Panc1 (cell line): ENCODE results near the gene ST6GALNAC6. TPM values are rescaled to one million over a fixed set of nuclear protein-coding genes. Genes with fewer than 3 reads are reported as not detected.

Source experiments
- ATAC-seq: fragments of 200-7000 bp; cut with Tn5 transposase; 2 replicates; pipeline ENCODE4 v1.9.1; 2020; ENCODE audit warnings: mild to moderate bottlenecking, moderate library complexity
- BruUV-seq: library from RNA; stranded (reverse); fragments of 400-500 nt; replicated peaks from 2 replicates; lab custom pipeline; 2021; lab: Mats Ljungman, UMichigan
- CTCF ChIA-PET: fragments of 300-600 bp; sonication (Branson Sonifier 250); formaldehyde crosslinking; loops from one replicate; lab custom pipeline; 2022; ENCODE audit warnings: antibody characterized with exemption; lab: Charles Lee
- POLR2A ChIA-PET: fragments of 300-600 bp; sonication (Branson Sonifier 250); formaldehyde crosslinking; loops from one replicate; lab custom pipeline; 2022; ENCODE audit warnings: antibody characterized with exemption; lab: Charles Lee
- DNase-seq: peaks from one replicate; pipeline ENCODE4 v3.0.0-alpha.2; 2010; ENCODE audit warnings: low read depth, low spot score
- H3K27ac ChIP-seq: 2 replicates; pipeline ENCODE4 v1.5.1; 2011; ENCODE audit warnings: mild to moderate bottlenecking, low read length, inconsistent platforms
- H3K27me3 ChIP-seq: fragments of 200-500 bp; sonication (Bioruptor generic); 2 replicates; pipeline ENCODE4 v1.6.0; 2014; ENCODE audit warnings: low read length, inconsistent platforms; ENCODE audit not compliant: control insufficient read depth, insufficient read depth
- H3K36me3 ChIP-seq: fragments of 200-500 bp; sonication (Bioruptor generic); 2 replicates; pipeline ENCODE4 v1.5.1; 2014; ENCODE audit warnings: inconsistent platforms, mild to moderate bottlenecking, low read length, moderate library complexity; ENCODE audit not compliant: control insufficient read depth, insufficient read depth
- H3K4me1 ChIP-seq: 2 replicates; pipeline ENCODE4 v1.5.1; 2011; ENCODE audit warnings: inconsistent platforms, mild to moderate bottlenecking, low read length, moderate library complexity; ENCODE audit not compliant: control insufficient read depth, insufficient read depth
- H3K4me3 ChIP-seq, 2 experiments: 2 replicates each; pipeline ENCODE4 v1.5.1; 2011 to 2012; ENCODE audit warnings: low read depth in 2 of 2, low read length in 2 of 2, mild to moderate bottlenecking in 2 of 2, inconsistent platforms in 1 of 2, moderate library complexity in 1 of 2
- H3K9me3 ChIP-seq: fragments of 200-500 bp; sonication (Bioruptor generic); 2 replicates; pipeline ENCODE4 v1.5.1; 2014; ENCODE audit warnings: low read depth, mild to moderate bottlenecking, inconsistent platforms, low read length, moderate library complexity; ENCODE audit not compliant: control insufficient read depth, insufficient read depth
- CTCF ChIP-seq: fragments of 450-650 bp; IDR thresholded peaks from 2 replicates; pipeline ENCODE4 v1.5.1; 2017; ENCODE audit warnings: mild to moderate bottlenecking
- POLR2AphosphoS5 ChIP-seq: IDR thresholded peaks from 2 replicates; pipeline ENCODE4 v1.6.1; 2012; ENCODE audit warnings: mild to moderate bottlenecking, low read depth, low read length, moderate library complexity
- SIN3A ChIP-seq: IDR thresholded peaks from 2 replicates; pipeline ENCODE4 v1.6.1; 2012; ENCODE audit warnings: low read depth, mild to moderate bottlenecking, low read length, moderate library complexity, borderline replicate concordance; ENCODE audit not compliant: insufficient read depth
- TCF7L2 ChIP-seq: IDR thresholded peaks from 2 replicates; pipeline ENCODE4 v1.6.1; 2011; ENCODE audit warnings: mild to moderate bottlenecking, low read depth, low read length, inconsistent platforms
- in situ Hi-C: cut with HindIII; loops from 2 replicates; pipeline ENCODE4 v1.10.0; 2016; ENCODE audit warnings: low sequenced_read_pairs, low pct_unique_long_range_greater_than_20kb
- intact Hi-C: fragments of 100-400 bp; cut with micrococcal nuclease; formaldehyde crosslinking; loops from one replicate; pipeline ENCODE4 v1.10.0; 2022; ENCODE audit not compliant: unreplicated experiment
- total RNA-seq: library from RNA; stranded (reverse); gene quantifications from one replicate; pipeline ENCODE4 v1.2.1, GENCODE V29; 2021; ENCODE audit not compliant: unreplicated experiment
- TF ChIP-seq, protein P1 (sequence below), 2 experiments: IDR thresholded peaks; 2 replicates each; pipeline ENCODE4 v1.6.1; 2011 to 2012; ENCODE audit warnings: low read depth in 2 of 2, control low read depth in 1 of 2, low read length in 1 of 2, mild to moderate bottlenecking in 1 of 2, moderate library complexity in 1 of 2; ENCODE audit not compliant: insufficient read depth in 1 of 2

ST6GALNAC6 gene
- total RNA-seq, 1 experiment from 2014 or later = 50.2 TPM

DNA sequence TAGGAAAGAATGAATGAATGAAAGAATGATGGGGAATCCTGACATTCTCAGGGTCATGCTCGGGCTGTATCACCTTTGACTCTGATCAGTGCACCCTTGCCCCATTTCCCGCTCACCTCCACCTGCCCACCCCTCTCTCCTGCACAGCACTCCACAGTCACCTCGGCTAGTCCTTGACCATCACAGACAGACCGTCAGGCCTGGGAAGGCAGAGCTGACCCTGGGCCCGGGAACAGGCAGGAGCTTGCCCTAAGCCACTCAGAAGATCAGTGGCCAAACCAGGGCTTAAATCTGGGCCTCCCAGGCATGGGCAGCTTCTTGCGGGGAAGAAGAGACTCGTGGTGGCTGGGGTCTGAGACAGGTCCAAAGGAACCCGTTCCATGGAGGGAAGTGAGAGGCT, 3.6 kb downstream of the ST6GALNAC6 start:
- no peak overlapping the region for H3K27ac ChIP-seq
- no TSS peak for BruUV-seq
- H3K9me3 ChIP-seq = no peaks in the 10 kb centered on the region; the same call in 1 of the 2 replicates
- intact Hi-C loops = no loop called here
- DNase-seq (no peak), ATAC-seq (no peak)
- TF ChIP-seq CTCF (no peak), SIN3A (no peak), TCF7L2 (no peak), POLR2AphosphoS5 (no peak)
- TF ChIP-seq, protein P1, sequence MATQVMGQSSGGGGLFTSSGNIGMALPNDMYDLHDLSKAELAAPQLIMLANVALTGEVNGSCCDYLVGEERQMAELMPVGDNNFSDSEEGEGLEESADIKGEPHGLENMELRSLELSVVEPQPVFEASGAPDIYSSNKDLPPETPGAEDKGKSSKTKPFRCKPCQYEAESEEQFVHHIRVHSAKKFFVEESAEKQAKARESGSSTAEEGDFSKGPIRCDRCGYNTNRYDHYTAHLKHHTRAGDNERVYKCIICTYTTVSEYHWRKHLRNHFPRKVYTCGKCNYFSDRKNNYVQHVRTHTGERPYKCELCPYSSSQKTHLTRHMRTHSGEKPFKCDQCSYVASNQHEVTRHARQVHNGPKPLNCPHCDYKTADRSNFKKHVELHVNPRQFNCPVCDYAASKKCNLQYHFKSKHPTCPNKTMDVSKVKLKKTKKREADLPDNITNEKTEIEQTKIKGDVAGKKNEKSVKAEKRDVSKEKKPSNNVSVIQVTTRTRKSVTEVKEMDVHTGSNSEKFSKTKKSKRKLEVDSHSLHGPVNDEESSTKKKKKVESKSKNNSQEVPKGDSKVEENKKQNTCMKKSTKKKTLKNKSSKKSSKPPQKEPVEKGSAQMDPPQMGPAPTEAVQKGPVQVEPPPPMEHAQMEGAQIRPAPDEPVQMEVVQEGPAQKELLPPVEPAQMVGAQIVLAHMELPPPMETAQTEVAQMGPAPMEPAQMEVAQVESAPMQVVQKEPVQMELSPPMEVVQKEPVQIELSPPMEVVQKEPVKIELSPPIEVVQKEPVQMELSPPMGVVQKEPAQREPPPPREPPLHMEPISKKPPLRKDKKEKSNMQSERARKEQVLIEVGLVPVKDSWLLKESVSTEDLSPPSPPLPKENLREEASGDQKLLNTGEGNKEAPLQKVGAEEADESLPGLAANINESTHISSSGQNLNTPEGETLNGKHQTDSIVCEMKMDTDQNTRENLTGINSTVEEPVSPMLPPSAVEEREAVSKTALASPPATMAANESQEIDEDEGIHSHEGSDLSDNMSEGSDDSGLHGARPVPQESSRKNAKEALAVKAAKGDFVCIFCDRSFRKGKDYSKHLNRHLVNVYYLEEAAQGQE (IDR thresholded peaks at IDR 0.05; ENCODE audit: insufficient read depth in 1 of 2, low read depth in 2 of 2, low read length in 1 of 2) = no peak
- peaks cover 7% of the 10 kb centered on the region; the same call in 1 of the 2 replicates for H3K36me3 ChIP-seq
- CTCF ChIA-PET = no interaction called here
- H3K4me1 ChIP-seq = peaks cover 10% of the 10 kb centered on the region
- no peaks in the 10 kb centered on the region for H3K27me3 ChIP-seq
- POLR2A ChIA-PET = no interaction called here
- in situ Hi-C loops = no loop called here
- no peak overlapping the region for H3K4me3 ChIP-seq

DNA sequence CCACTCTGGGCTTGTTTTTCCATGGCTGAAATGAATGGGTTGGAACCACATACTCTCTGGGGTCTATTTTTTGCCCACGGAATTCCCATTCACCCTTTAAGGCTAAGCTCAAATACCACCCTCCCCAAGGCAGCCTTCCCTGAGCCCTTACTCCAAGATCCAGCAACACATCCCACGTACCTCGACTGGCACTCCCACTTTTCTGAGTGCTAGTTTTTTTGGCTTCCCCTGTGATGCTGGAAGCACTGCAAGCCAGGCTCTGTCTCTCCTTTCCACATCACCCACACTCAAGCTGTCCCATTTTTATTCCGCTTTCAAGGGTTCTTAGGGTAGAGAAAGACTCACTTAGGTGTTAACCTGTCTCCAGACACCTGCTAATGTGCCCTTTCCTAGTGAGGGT, 6.0 kb downstream of the ST6GALNAC6 start:
- ATAC-seq = no peak
- TF ChIP-seq, protein P1 (IDR thresholded peaks at IDR 0.05; ENCODE audit: insufficient read depth in 1 of 2, low read depth in 2 of 2, low read length in 1 of 2) = no peak
- no peak for TF ChIP-seq SIN3A
- no peak for TF ChIP-seq POLR2AphosphoS5
- no peak for TF ChIP-seq TCF7L2
- TF ChIP-seq CTCF = no peak
- CTCF ChIA-PET = no interaction called here

More for the DNA sequence above, 6.0 kb downstream of the ST6GALNAC6 start:
- H3K4me1 ChIP-seq = peaks cover 2% of the 10 kb centered on the region; the same call in 1 of the 2 replicates
- no peaks in the 10 kb centered on the region; the same call in 1 of the 2 replicates for H3K9me3 ChIP-seq
- POLR2A ChIA-PET = interaction anchor here (0.7 kb wide), 1 partner anchor 25 kb away, joined by 3 read pairs; no protein-coding TSS in a partner anchor
- H3K4me3 ChIP-seq = no peak overlapping the region
- H3K27me3 ChIP-seq = no peaks in the 10 kb centered on the region
- intact Hi-C loops (no loop called here), in situ Hi-C loops (no loop called here)
- BruUV-seq = no TSS peak
- no peak for DNase-seq
- peaks cover 7% of the 10 kb centered on the region; the same call in 1 of the 2 replicates for H3K36me3 ChIP-seq
- H3K27ac ChIP-seq = no peak overlapping the region
